Measurements from ENCODE around the gene CD96.

CD96 gene

DNA sequence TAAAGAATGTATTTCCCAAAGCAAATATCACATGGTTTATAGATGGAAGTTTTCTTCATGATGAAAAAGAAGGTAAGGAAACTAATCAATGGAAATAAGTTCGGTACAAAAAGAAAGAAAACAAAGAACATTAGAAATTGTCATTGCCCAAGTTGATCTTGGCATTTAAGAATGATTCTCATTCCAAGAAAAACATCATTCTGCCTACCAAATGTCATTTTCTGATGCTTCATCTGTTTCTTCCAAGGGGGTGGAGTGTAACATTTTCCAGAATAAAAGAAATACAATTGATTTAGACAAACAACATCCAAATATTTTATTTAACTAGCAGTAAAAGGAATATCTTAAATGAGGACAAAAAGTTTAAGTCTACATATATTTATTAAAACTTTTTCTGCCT is 56.1 kb downstream of the CD96 start:
- no peaks in the 10 kb centered on the region for H3K9me3 ChIP-seq (ENCODE audit: control insufficient read depth, insufficient read depth, low read length)
- no peaks in the 10 kb centered on the region for H3K27me3 ChIP-seq (ENCODE audit: control insufficient read depth, insufficient read depth, low read length)
- no peaks in the 10 kb centered on the region for H3K4me1 ChIP-seq (ENCODE audit: control insufficient read depth, insufficient read depth, low read length)
- no peak overlapping the region for H3K9ac ChIP-seq (ENCODE audit: low read depth, low read length)
- no peaks in the 10 kb centered on the region for H3K36me3 ChIP-seq (ENCODE audit: control insufficient read depth, insufficient read depth, low read length)
- H3K4me3 ChIP-seq (ENCODE audit: low read depth, low read length), result no peak overlapping the region

DNA sequence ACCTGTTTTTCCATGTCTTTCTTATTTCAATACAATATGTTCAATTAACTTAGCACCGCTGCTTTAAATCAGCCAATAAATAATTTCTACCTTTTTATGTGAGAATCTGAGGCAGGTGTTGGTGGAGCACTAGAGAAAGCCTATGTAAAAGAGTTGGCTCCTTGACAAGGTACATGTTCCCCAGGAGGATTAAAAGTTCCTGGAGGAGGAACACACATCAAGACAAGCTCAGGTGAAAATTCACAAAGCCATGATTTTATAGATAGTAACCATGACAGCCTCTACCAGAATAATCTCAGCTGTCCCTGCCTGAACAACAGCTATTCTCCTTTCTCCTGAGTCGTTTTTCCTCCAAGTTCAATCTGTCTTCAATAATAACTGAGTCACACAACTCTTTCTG is 56.6 kb downstream of the CD96 start:
- Histone ChIP-seq H3K36me3 (ENCODE audit: control insufficient read depth, insufficient read depth, low read length) (no peaks in the 10 kb centered on the region), H3K9ac (ENCODE audit: low read depth, low read length) (no peak overlapping the region), H3K9me3 (ENCODE audit: control insufficient read depth, insufficient read depth, low read length) (no peaks in the 10 kb centered on the region), H3K4me3 (ENCODE audit: low read depth, low read length) (no peak overlapping the region), H3K27me3 (ENCODE audit: control insufficient read depth, insufficient read depth, low read length) (no peaks in the 10 kb centered on the region), H3K4me1 (ENCODE audit: control insufficient read depth, insufficient read depth, low read length) (no peaks in the 10 kb centered on the region)

DNA sequence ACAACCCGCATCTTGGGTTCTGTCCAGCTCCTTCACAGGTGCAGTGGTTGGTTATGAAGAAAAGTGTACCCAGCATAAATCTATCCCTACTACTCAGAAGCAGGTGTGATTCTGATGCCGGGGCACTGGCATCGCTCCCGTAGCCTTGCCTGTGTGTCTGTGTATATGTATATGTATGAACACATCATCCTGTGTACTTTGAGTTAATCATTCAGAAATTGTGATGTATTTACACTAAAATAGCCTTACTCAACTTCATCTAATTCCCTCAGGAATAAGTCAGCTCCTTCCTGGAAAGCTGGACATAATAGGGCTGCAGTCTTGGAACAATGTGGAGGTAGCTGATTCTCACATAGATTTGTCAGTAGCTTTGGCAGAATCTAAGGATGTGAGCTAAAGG is 59.8 kb downstream of the CD96 start:
- Histone ChIP-seq H3K4me3 (ENCODE audit: low read depth, low read length) (no peak overlapping the region), H3K9me3 (ENCODE audit: control insufficient read depth, insufficient read depth, low read length) (no peaks in the 10 kb centered on the region), H3K4me1 (ENCODE audit: control insufficient read depth, insufficient read depth, low read length) (no peaks in the 10 kb centered on the region), H3K36me3 (ENCODE audit: control insufficient read depth, insufficient read depth, low read length) (no peaks in the 10 kb centered on the region), H3K27me3 (ENCODE audit: control insufficient read depth, insufficient read depth, low read length) (no peaks in the 10 kb centered on the region), H3K9ac (ENCODE audit: low read depth, low read length) (no peak overlapping the region)

DNA sequence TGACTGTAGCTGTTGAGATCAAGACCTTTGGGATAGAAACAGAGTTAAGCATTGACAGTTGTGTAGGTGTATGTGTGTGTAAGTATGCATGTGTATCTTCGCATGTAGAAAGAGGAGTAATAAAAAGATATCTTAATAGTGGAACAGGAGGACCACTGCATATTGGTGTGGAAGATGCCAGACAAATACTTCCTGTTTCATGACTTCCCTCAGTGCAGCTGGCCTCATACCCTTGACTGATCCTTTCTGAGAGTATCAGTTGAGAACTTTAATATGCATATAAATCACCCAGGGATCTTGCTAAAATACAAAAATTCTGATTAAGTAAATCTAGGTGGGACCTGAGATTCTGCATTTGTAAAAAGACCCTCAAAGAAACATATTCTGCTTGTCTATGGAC is 61.7 kb downstream of the CD96 start:
- H3K4me3 ChIP-seq (ENCODE audit: low read depth, low read length), result no peak overlapping the region
- H3K27me3 ChIP-seq (ENCODE audit: control insufficient read depth, insufficient read depth, low read length), result no peaks in the 10 kb centered on the region
- H3K36me3 ChIP-seq (ENCODE audit: control insufficient read depth, insufficient read depth, low read length), result no peaks in the 10 kb centered on the region
- H3K9me3 ChIP-seq (ENCODE audit: control insufficient read depth, insufficient read depth, low read length), result no peaks in the 10 kb centered on the region
- no peak overlapping the region for H3K9ac ChIP-seq (ENCODE audit: low read depth, low read length)
- no peaks in the 10 kb centered on the region for H3K4me1 ChIP-seq (ENCODE audit: control insufficient read depth, insufficient read depth, low read length)

DNA sequence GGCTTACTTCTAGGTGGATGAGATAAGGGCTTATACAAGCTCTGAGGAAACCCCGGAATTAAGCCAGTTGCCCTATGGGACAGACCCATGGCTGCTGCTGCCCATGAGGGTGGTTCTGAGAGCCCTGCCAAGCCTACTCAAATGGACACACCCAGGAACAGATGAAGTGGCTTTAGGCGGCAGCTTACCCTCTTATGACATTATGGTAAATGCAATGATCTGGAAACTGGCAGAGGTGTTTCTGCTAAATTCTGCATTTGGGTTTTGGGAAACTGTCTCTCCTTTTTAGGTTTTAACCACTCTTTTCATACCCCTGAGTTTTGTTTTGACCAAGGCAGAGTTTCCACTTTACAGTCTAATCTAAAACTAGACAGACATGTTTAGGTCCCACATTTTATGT is 62.1 kb downstream of the CD96 start:
- Histone ChIP-seq H3K4me3 (ENCODE audit: low read depth, low read length) (no peak overlapping the region), H3K9ac (ENCODE audit: low read depth, low read length) (no peak overlapping the region), H3K36me3 (ENCODE audit: control insufficient read depth, insufficient read depth, low read length) (no peaks in the 10 kb centered on the region), H3K4me1 (ENCODE audit: control insufficient read depth, insufficient read depth, low read length) (no peaks in the 10 kb centered on the region), H3K9me3 (ENCODE audit: control insufficient read depth, insufficient read depth, low read length) (no peaks in the 10 kb centered on the region), H3K27me3 (ENCODE audit: control insufficient read depth, insufficient read depth, low read length) (no peaks in the 10 kb centered on the region)

DNA sequence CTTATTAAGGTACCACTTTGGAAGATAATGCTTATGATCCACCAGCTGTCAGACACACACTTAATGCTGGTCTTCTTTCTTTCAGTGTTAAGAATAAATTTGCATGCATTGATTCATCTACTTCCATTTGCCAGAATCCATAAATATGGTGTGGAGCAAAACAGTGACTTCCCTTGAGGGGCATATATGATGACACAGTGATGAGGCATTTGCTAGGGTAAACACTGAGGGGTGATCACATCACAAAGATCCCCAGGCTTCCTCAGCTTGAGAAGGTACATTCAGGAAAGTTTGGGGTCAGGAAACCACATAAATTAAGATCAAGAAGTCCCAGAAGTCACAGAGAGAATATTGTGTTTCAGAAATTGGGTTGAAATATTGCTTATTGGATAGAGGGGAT is 63.0 kb downstream of the CD96 start:
- H3K4me3 ChIP-seq (ENCODE audit: low read depth, low read length), result no peak overlapping the region
- H3K9ac ChIP-seq (ENCODE audit: low read depth, low read length), result no peak overlapping the region
- H3K36me3 ChIP-seq (ENCODE audit: control insufficient read depth, insufficient read depth, low read length), result no peaks in the 10 kb centered on the region
- no peaks in the 10 kb centered on the region for H3K9me3 ChIP-seq (ENCODE audit: control insufficient read depth, insufficient read depth, low read length)
- H3K27me3 ChIP-seq (ENCODE audit: control insufficient read depth, insufficient read depth, low read length), result no peaks in the 10 kb centered on the region
- H3K4me1 ChIP-seq (ENCODE audit: control insufficient read depth, insufficient read depth, low read length), result no peaks in the 10 kb centered on the region

DNA sequence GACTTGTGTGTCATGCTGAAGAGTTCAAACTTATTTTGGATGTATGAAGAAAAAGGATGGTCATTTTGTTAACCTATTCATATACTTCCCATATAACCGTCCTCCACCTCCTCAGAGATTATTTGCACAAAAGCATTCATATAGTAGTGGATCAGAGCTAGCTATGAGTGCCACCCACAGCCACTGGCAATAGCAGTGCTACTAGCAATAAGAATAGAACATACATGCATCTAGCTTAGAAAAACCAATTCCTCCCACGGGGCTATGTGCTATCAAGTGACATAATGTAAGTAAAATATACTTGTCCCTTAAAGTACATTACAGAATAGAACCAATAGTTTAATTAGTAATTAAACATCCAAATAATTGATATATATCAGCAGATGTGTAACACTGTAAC is 63.5 kb downstream of the CD96 start:
- Histone ChIP-seq H3K4me1 (ENCODE audit: control insufficient read depth, insufficient read depth, low read length) (no peaks in the 10 kb centered on the region), H3K27me3 (ENCODE audit: control insufficient read depth, insufficient read depth, low read length) (no peaks in the 10 kb centered on the region), H3K4me3 (ENCODE audit: low read depth, low read length) (no peak overlapping the region), H3K9me3 (ENCODE audit: control insufficient read depth, insufficient read depth, low read length) (no peaks in the 10 kb centered on the region), H3K36me3 (ENCODE audit: control insufficient read depth, insufficient read depth, low read length) (no peaks in the 10 kb centered on the region), H3K9ac (ENCODE audit: low read depth, low read length) (no peak overlapping the region)

DNA sequence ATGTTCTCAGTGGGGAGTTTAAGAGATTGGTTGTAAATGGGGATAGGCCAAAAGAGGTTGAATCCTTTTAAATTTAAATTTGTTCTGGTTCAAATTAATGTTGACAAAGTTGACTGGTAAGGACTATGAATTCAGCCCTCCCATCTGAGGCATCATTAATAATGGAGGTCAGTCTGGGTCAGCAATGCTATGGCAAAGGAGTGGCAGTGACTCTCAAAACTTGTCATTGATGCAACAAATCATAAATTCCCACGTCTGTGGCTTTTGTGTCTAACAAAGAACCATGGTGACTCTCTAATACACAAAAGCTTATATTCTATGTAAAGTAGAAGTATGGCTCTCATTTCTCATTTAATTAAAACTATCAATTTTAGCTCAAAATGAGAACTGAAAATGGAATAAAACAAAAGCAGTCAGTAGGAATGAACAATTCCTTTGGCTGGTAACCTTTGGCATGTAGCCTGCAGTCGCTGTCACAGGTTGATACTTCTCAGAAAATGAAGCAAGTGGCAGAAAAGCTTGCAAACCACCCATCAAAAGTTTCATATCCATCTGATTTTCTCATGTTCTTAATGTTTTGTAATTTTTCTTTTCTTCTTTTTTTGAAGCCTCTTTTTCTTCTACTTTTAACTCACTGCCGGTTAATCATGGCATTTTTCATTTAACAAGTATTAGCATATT is 65.4 kb downstream of the CD96 start:
- Histone ChIP-seq H3K27me3 (ENCODE audit: control insufficient read depth, insufficient read depth, low read length) (no peaks in the 10 kb centered on the region), H3K36me3 (ENCODE audit: control insufficient read depth, insufficient read depth, low read length) (no peaks in the 10 kb centered on the region), H3K4me3 (ENCODE audit: low read depth, low read length) (no peak overlapping the region), H3K9me3 (ENCODE audit: control insufficient read depth, insufficient read depth, low read length) (no peaks in the 10 kb centered on the region), H3K9ac (ENCODE audit: low read depth, low read length) (no peak overlapping the region), H3K4me1 (ENCODE audit: control insufficient read depth, insufficient read depth, low read length) (no peaks in the 10 kb centered on the region)

DNA sequence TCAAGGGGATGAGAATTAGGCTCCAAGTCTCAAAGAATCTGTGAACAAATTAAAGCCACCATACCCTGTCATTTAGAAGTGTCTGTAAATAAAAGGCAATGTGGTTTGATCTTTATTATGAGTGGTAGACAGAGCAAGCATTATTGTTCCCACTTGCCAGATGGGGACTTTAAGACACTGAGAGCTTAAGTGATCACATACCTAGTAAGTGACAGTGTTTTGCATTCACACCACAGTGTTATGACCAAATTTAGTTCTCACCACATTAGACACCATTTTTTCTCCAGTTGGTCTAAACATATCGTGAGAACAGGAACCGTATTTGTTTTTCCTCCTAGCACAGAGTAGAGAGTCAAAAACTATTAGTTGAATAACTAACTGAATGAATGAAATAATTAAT is 66.4 kb downstream of the CD96 start:
- no peaks in the 10 kb centered on the region for H3K36me3 ChIP-seq (ENCODE audit: control insufficient read depth, insufficient read depth, low read length)
- no peaks in the 10 kb centered on the region for H3K9me3 ChIP-seq (ENCODE audit: control insufficient read depth, insufficient read depth, low read length)
- H3K4me1 ChIP-seq (ENCODE audit: control insufficient read depth, insufficient read depth, low read length), result no peaks in the 10 kb centered on the region
- H3K4me3 ChIP-seq (ENCODE audit: low read depth, low read length), result no peak overlapping the region
- no peak overlapping the region for H3K9ac ChIP-seq (ENCODE audit: low read depth, low read length)
- H3K27me3 ChIP-seq (ENCODE audit: control insufficient read depth, insufficient read depth, low read length), result no peaks in the 10 kb centered on the region

DNA sequence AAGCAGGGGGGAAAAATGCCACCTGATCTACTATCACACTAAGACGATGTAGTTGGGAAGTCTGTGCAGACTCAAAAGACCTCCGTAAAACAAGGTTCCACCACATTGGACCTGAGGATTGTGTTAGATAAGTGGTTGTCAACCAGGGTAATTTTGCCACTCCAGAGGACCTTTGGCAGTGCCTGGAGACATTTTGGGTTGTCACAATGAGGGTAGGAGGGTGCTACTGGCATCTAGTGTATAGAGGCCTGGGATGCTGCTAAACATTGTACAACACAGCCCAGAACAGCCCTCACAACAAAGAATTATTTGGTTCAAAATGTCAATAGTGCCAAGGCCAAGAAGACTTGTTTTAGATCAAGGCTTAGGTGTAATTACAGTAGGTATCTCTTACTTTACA is 67.7 kb downstream of the CD96 start:
- Histone ChIP-seq H3K9ac (ENCODE audit: low read depth, low read length) (no peak overlapping the region), H3K36me3 (ENCODE audit: control insufficient read depth, insufficient read depth, low read length) (no peaks in the 10 kb centered on the region), H3K27me3 (ENCODE audit: control insufficient read depth, insufficient read depth, low read length) (no peaks in the 10 kb centered on the region), H3K9me3 (ENCODE audit: control insufficient read depth, insufficient read depth, low read length) (no peaks in the 10 kb centered on the region), H3K4me1 (ENCODE audit: control insufficient read depth, insufficient read depth, low read length) (no peaks in the 10 kb centered on the region), H3K4me3 (ENCODE audit: low read depth, low read length) (no peak overlapping the region)

DNA sequence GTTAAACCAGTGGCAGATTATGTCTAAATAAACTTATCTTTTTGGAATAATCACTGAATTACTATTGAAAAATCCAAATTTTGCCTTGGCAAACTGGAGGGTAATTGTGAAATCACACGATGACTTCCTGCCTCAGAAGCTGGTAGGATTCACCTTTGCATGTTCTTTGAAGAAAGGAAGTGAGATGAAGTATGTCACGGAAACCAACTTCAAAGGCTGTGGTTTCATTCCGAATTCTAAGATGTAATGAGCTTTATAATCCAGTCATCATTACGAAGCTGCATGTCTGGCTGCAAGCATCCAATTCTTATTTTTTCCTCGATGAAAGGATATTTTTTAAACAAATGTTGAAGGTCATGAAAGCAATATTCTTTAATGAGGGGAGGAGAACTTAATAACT is 68.2 kb downstream of the CD96 start:
- no peaks in the 10 kb centered on the region for H3K4me1 ChIP-seq (ENCODE audit: control insufficient read depth, insufficient read depth, low read length)

DNA sequence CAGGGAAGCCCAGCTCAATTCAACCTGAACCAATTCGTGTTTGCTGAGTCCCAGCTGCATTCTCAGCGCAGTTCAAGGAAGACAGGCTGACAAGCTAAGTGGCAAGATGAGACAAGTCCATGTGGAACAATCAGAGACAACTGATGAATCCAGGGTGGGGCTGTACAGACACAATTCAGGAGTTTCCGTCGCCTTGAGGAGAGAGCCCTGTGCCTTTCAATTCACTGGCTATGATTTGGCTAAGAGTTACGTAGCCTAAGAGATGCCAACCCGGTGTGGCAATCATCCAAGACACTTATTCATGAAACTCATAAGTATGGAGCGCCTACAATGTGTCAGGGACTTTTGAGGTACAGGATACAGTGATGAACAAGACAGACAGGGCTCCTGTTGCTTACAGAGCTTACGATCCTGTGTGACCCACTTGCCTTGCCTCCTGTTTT is 68.6 kb downstream of the CD96 start:
- no peaks in the 10 kb centered on the region for H3K9me3 ChIP-seq (ENCODE audit: control insufficient read depth, insufficient read depth, low read length)
- H3K4me3 ChIP-seq (ENCODE audit: low read depth, low read length), result no peak overlapping the region
- H3K9ac ChIP-seq (ENCODE audit: low read depth, low read length), result no peak overlapping the region
- no peaks in the 10 kb centered on the region for H3K27me3 ChIP-seq (ENCODE audit: control insufficient read depth, insufficient read depth, low read length)
- no peaks in the 10 kb centered on the region for H3K4me1 ChIP-seq (ENCODE audit: control insufficient read depth, insufficient read depth, low read length)
- no peaks in the 10 kb centered on the region for H3K36me3 ChIP-seq (ENCODE audit: control insufficient read depth, insufficient read depth, low read length)

More for the DNA sequence above, 68.2 kb downstream of the CD96 start:
- Histone ChIP-seq H3K9ac (ENCODE audit: low read depth, low read length) (no peak overlapping the region), H3K9me3 (ENCODE audit: control insufficient read depth, insufficient read depth, low read length) (no peaks in the 10 kb centered on the region), H3K4me3 (ENCODE audit: low read depth, low read length) (no peak overlapping the region), H3K27me3 (ENCODE audit: control insufficient read depth, insufficient read depth, low read length) (no peaks in the 10 kb centered on the region), H3K36me3 (ENCODE audit: control insufficient read depth, insufficient read depth, low read length) (no peaks in the 10 kb centered on the region)

All from iPS-15b (cell line).